HEK293 (cell line): ENCODE data around the gene LONRF2.

ENCODE experiments used
- CTCF ChIA-PET: fragments of 350-600 bp; formaldehyde crosslinking; extraction: SDS; loops from one replicate; lab custom pipeline; 2021; ENCODE audit warnings: antibody characterized with exemption; lab: Yijun Ruan, JAX
- POLR2A ChIA-PET: fragments of 300-600 bp; formaldehyde crosslinking; extraction: SDS; loops from one replicate; lab custom pipeline; 2020; ENCODE audit warnings: antibody characterized with exemption, inconsistent platforms; lab: Yijun Ruan, JAX
- H3K27ac ChIP-seq: fragments of 200-500 bp; sonication (Bioruptor generic); 2 replicates; pipeline ENCODE4 v1.5.1; 2014; ENCODE audit warnings: low read depth, low read length, control low read depth, inconsistent platforms; ENCODE audit errors: extremely low read depth
- H3K36me3 ChIP-seq, 2 experiments: fragments of 200-500 bp in 1 of 2; sonication (Bioruptor generic) in 1 of 2; 1 replicate in 1 of 2; 2 replicates in 1 of 2; pipeline ENCODE4 v1.5.1; 2014 to 2017; ENCODE audit warnings: inconsistent platforms in 2 of 2, low read length in 2 of 2; ENCODE audit not compliant: control insufficient read depth in 2 of 2, insufficient read depth in 1 of 2
- H3K4me1 ChIP-seq: fragments of 200-500 bp; sonication (Bioruptor generic); 2 replicates; pipeline ENCODE4 v1.5.1; 2014; ENCODE audit warnings: mild to moderate bottlenecking, low read length, inconsistent platforms; ENCODE audit not compliant: control insufficient read depth, insufficient read depth
- H3K4me3 ChIP-seq: 2 replicates; pipeline ENCODE4 v1.5.1; 2011; ENCODE audit warnings: low read depth, mild to moderate bottlenecking, control low read depth, low read length, moderate library complexity
- H3K9me3 ChIP-seq: fragments of 200-500 bp; sonication (Bioruptor generic); 2 replicates; pipeline ENCODE4 v1.5.1; 2014; ENCODE audit warnings: low read depth, low read length, inconsistent platforms; ENCODE audit not compliant: control insufficient read depth, insufficient read depth
- GFI1B ChIP-seq: fragments of 450-650 bp; formaldehyde crosslinking; IDR thresholded peaks from 2 replicates; pipeline ENCODE4 v1.5.1; 2016; ENCODE audit warnings: missing biosample characterization, missing genetic modification characterization
- GLIS2 ChIP-seq: fragments of 450-650 bp; formaldehyde crosslinking; IDR thresholded peaks from 2 replicates; pipeline ENCODE4 v1.5.1; 2016; ENCODE audit warnings: missing biosample characterization, missing genetic modification characterization
- PRDM2 ChIP-seq: fragments of 450-650 bp; formaldehyde crosslinking; IDR thresholded peaks from 2 replicates; pipeline ENCODE4 v1.5.1; 2016; ENCODE audit warnings: missing biosample characterization, missing genetic modification characterization, borderline replicate concordance
- SALL2 ChIP-seq: fragments of 450-650 bp; formaldehyde crosslinking; IDR thresholded peaks from 2 replicates; pipeline ENCODE4 v1.5.0; 2017; ENCODE audit warnings: missing biosample characterization, mild to moderate bottlenecking, missing genetic modification characterization, borderline replicate concordance
- TCF7L2 ChIP-seq: IDR thresholded peaks from 2 replicates; pipeline ENCODE4 v1.6.1; 2011; ENCODE audit warnings: low read depth, mild to moderate bottlenecking, inconsistent platforms, low read length, moderate library complexity, borderline replicate concordance
- ZFHX2 ChIP-seq: fragments of 450-650 bp; formaldehyde crosslinking; conservative IDR thresholded peaks from 2 replicates; pipeline ENCODE4 v1.5.1; 2016; ENCODE audit warnings: missing biosample characterization, missing genetic modification characterization
- ZNF140 ChIP-seq: fragments of 450-650 bp; formaldehyde crosslinking; IDR thresholded peaks from 2 replicates; pipeline ENCODE4 v1.5.1; 2016; ENCODE audit warnings: missing biosample characterization, missing genetic modification characterization
- ZNF155 ChIP-seq: fragments of 450-650 bp; formaldehyde crosslinking; IDR thresholded peaks from 2 replicates; pipeline ENCODE4 v1.5.1; 2016; ENCODE audit warnings: missing biosample characterization, missing genetic modification characterization
- ZNF174 ChIP-seq: fragments of 450-650 bp; formaldehyde crosslinking; IDR thresholded peaks from 2 replicates; pipeline ENCODE4 v1.5.0; 2017; ENCODE audit warnings: missing biosample characterization, mild to moderate bottlenecking, missing genetic modification characterization
- ZNF175 ChIP-seq: fragments of 450-650 bp; formaldehyde crosslinking; IDR thresholded peaks from 2 replicates; pipeline ENCODE4 v1.5.1; 2016; ENCODE audit warnings: missing biosample characterization, missing genetic modification characterization
- ZNF2 ChIP-seq: fragments of 450-650 bp; formaldehyde crosslinking; IDR thresholded peaks from 2 replicates; pipeline ENCODE4 v1.5.1; 2016; ENCODE audit warnings: missing biosample characterization, missing genetic modification characterization
- ZNF266 ChIP-seq: fragments of 450-650 bp; formaldehyde crosslinking; IDR thresholded peaks from 2 replicates; pipeline ENCODE4 v1.5.1; 2016; ENCODE audit warnings: missing biosample characterization, missing genetic modification characterization, low read depth
- ZNF341 ChIP-seq: fragments of 450-650 bp; formaldehyde crosslinking; IDR thresholded peaks from 2 replicates; pipeline ENCODE4; 2016; ENCODE audit warnings: low read depth, missing biosample characterization, missing genetic modification characterization
- ZNF555 ChIP-seq: fragments of 450-650 bp; formaldehyde crosslinking; conservative IDR thresholded peaks from 2 replicates; pipeline ENCODE4 v1.5.1; 2017; ENCODE audit warnings: missing biosample characterization, mild to moderate bottlenecking, missing genetic modification characterization, inconsistent platforms
- ZNF571 ChIP-seq: fragments of 450-650 bp; formaldehyde crosslinking; IDR thresholded peaks from 2 replicates; pipeline ENCODE4 v1.5.0; 2017; ENCODE audit warnings: missing biosample characterization, missing genetic modification characterization
- ZNF660 ChIP-seq: fragments of 450-650 bp; IDR thresholded peaks from 2 replicates; pipeline ENCODE4 v1.5.1; 2018; ENCODE audit warnings: missing biosample characterization, mild to moderate bottlenecking, missing genetic modification characterization
- ZNF768 ChIP-seq: fragments of 450-650 bp; formaldehyde crosslinking; IDR thresholded peaks from 2 replicates; pipeline ENCODE4 v1.5.1; 2018; ENCODE audit warnings: missing biosample characterization, mild to moderate bottlenecking, missing genetic modification characterization
- ZNF785 ChIP-seq: fragments of 450-650 bp; formaldehyde crosslinking; IDR thresholded peaks from 2 replicates; pipeline ENCODE4 v1.5.1; 2016; ENCODE audit warnings: missing biosample characterization, missing genetic modification characterization
- ZNF830 ChIP-seq: fragments of 450-650 bp; IDR thresholded peaks from 2 replicates; pipeline ENCODE4 v1.5.0; 2018; ENCODE audit warnings: missing biosample characterization, missing genetic modification characterization, low read depth, mild to moderate bottlenecking, moderate library complexity
- TF ChIP-seq, protein P1 (sequence below): fragments of 450-650 bp; formaldehyde crosslinking; optimal IDR thresholded peaks from 2 replicates; pipeline ENCODE3; 2016; ENCODE audit warnings: missing biosample characterization, mild to moderate bottlenecking, missing genetic modification characterization
- TF ChIP-seq, protein P2 (sequence below): fragments of 450-650 bp; formaldehyde crosslinking; IDR thresholded peaks from 2 replicates; pipeline ENCODE4 v1.5.1; 2016; ENCODE audit warnings: missing biosample characterization, missing genetic modification characterization

The LONRF2 gene

DNA sequence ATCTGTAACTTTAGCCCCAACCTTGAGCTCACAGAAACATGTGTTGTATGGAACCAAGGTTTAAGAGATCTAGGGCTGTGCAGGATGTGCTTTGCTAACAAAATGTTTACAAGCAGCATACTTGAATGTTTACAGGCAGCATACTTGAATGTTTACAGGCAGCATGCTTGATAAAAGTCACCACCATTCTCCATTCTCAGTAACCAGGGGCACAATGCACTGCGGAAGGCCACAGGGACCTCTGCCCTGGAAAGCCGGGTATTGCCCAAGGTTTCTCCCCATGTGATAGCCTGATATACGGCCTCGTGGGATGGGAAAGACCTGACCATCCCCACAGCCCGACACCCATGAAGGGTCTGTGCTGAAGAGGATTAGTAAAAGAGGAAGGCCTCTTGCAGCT lies 52.4 kb downstream of the LONRF2 start:
- H3K27ac ChIP-seq, result no peak overlapping the region
- TF ChIP-seq ZNF660 (tag by site-specific recombination) (no peak), ZNF140 (tag by site-specific recombination) (no peak), ZNF785 (tag by site-specific recombination) (no peak), ZNF341 (tag by site-specific recombination) (no peak), ZNF2 (tag by site-specific recombination) (no peak), ZNF768 (tag by site-specific recombination) (no peak), ZNF830 (tag by site-specific recombination) (no peak), ZNF174 (tag by site-specific recombination) (no peak), PRDM2 (tag by site-specific recombination) (no peak), ZNF266 (no peak), SALL2 (no peak), ZNF571 (tag by site-specific recombination) (no peak), GLIS2 (tag by site-specific recombination) (no peak), ZNF155 (tag by site-specific recombination) (no peak), ZNF555 (no peak), ZNF175 (no peak), GFI1B (tag by site-specific recombination) (no peak), TCF7L2 (no peak)
- TF ChIP-seq, protein P1, sequence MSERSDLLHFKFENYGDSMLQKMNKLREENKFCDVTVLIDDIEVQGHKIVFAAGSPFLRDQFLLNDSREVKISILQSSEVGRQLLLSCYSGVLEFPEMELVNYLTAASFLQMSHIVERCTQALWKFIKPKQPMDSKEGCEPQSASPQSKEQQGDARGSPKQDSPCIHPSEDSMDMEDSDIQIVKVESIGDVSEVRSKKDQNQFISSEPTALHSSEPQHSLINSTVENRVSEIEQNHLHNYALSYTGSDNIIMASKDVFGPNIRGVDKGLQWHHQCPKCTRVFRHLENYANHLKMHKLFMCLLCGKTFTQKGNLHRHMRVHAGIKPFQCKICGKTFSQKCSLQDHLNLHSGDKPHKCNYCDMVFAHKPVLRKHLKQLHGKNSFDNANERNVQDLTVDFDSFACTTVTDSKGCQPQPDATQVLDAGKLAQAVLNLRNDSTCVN (tag by site-specific recombination), result no peak
- ChIA-PET CTCF (interaction anchor here (0.6 to 0.7 kb wide), 2 partner anchors 22 to 111 kb away, joined by 3 read pairs; no protein-coding TSS in a partner anchor), POLR2A (no interaction called here)
- H3K9me3 ChIP-seq, result no peaks in the 10 kb centered on the region
- no peaks in the 10 kb centered on the region for H3K4me1 ChIP-seq
- H3K36me3 ChIP-seq, result peaks cover 0 to 15% of the 10 kb centered on the region in 2 experiments; a peak in 2 of 3 replicates
- no peak overlapping the region for H3K4me3 ChIP-seq

GRCh38 chr2:100268986-100269385 lies 53.3 kb downstream of the LONRF2 start:
- CTCF ChIA-PET, result interaction anchor here (0.6 to 0.7 kb wide), 2 partner anchors 112 to 117 kb away, joined by 3 read pairs; no protein-coding TSS in a partner anchor

More at GRCh38 chr2:100268986-100269385, 53.3 kb downstream of the LONRF2 start:
- POLR2A ChIA-PET, result no interaction called here
- H3K36me3 ChIP-seq, result peaks cover 0 to 8% of the 10 kb centered on the region in 2 experiments; a peak in 2 of 3 replicates
- TF ChIP-seq, protein P2, sequence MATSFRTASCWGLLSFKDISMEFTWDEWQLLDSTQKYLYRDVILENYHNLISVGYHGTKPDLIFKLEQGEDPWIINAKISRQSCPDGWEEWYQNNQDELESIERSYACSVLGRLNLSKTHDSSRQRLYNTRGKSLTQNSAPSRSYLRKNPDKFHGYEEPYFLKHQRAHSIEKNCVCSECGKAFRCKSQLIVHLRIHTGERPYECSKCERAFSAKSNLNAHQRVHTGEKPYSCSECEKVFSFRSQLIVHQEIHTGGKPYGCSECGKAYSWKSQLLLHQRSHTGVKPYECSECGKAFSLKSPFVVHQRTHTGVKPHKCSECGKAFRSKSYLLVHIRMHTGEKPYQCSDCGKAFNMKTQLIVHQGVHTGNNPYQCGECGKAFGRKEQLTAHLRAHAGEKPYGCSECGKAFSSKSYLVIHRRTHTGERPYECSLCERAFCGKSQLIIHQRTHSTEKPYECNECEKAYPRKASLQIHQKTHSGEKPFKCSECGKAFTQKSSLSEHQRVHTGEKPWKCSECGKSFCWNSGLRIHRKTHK (tag by site-specific recombination), result no peak
- TF ChIP-seq ZFHX2 (tag by site-specific recombination), result no peak
- TF ChIP-seq ZNF174 (tag by site-specific recombination), result no peak
- TF ChIP-seq, all 188 proteins: peak for 0
- Histone ChIP-seq H3K4me3 (no peak overlapping the region), H3K9me3 (no peaks in the 10 kb centered on the region), H3K27ac (no peak overlapping the region), H3K4me1 (no peaks in the 10 kb centered on the region)
